BJ (cell line): ENCODE data around the gene HMGB3. TPM values are rescaled to one million over a fixed set of nuclear protein-coding genes. Genes with fewer than 3 reads are reported as not detected.
"Not testable (repeated sequence)": the region's sequence is repeated elsewhere in the genome, so short reads cannot be mapped to it uniquely, and the experiment has no call there.

ENCODE experiments used
- CTCF ChIA-PET: fragments of 350-600 bp; formaldehyde crosslinking; extraction: SDS; loops from one replicate; lab custom pipeline; 2021; ENCODE audit warnings: antibody characterized with exemption, inconsistent platforms; lab: Yijun Ruan, JAX
- POLR2A ChIA-PET: fragments of 300-600 bp; sonication (Branson Sonifier 250); formaldehyde crosslinking; extraction: SDS; loops from one replicate; lab custom pipeline; 2021; ENCODE audit warnings: antibody characterized with exemption; lab: Charles Lee
- DNase-seq: peaks from one replicate; pipeline ENCODE4 v3.0.0-alpha.2; 2011; ENCODE audit warnings: low read depth
- H3K27me3 ChIP-seq: 2 replicates; pipeline ENCODE4 v1.6.0; 2011; ENCODE audit warnings: low read length; ENCODE audit not compliant: control insufficient read depth, insufficient read depth
- H3K36me3 ChIP-seq: 2 replicates; pipeline ENCODE4 v1.5.1; 2011; ENCODE audit warnings: low read length; ENCODE audit not compliant: control insufficient read depth, insufficient read depth
- H3K4me3 ChIP-seq: 2 replicates; pipeline ENCODE4 v1.5.1; 2011; ENCODE audit warnings: low read depth, mild to moderate bottlenecking, control low read depth, low read length
- CTCF ChIP-seq: IDR thresholded peaks from 2 replicates; pipeline ENCODE4 v1.5.1; 2011; ENCODE audit warnings: low read depth, mild to moderate bottlenecking, control low read depth, inconsistent platforms, low read length, moderate library complexity; ENCODE audit not compliant: insufficient read depth
- polyA plus RNA-seq: library from polyadenylated mRNA; depleted of rRNA; stranded (reverse); fragments of >200 nt; gene quantifications from 2 replicates; pipeline ENCODE4 v1.2.3, GENCODE V29; 2011

Gene HMGB3
- polyA plus RNA-seq, 1 experiment = 8.1 TPM

- Histone ChIP-seq H3K4me3 (peak overlapping the region; percentile 40), H3K27me3 (no peaks in the 10 kb centered on the region), H3K36me3 (no peaks in the 10 kb centered on the region)
- no peak for TF ChIP-seq CTCF
- CTCF ChIA-PET = no interaction called here
- DNase-seq = no peak
- POLR2A ChIA-PET = no interaction called here
These were observed 1.2 kb downstream of the HMGB3 start for GRCh38 chrX:150984169-150984824.

GRCh38 chrX:150987687-150988086, 4.6 kb downstream of the HMGB3 start:
- H3K36me3 ChIP-seq, DNase-seq, POLR2A ChIA-PET, CTCF ChIA-PET, H3K27me3 ChIP-seq, H3K4me3 ChIP-seq: not testable (repeated sequence)

GRCh38 chrX:150989420-150989819, 6.3 kb downstream of the HMGB3 start:
- no peaks in the 10 kb centered on the region for H3K36me3 ChIP-seq
- DNase-seq = no peak
- POLR2A ChIA-PET = no interaction called here
- TF ChIP-seq CTCF = no peak
- no peak overlapping the region for H3K4me3 ChIP-seq
- H3K27me3 ChIP-seq = no peaks in the 10 kb centered on the region
- CTCF ChIA-PET = interaction anchor here (0.7 to 1.9 kb wide), 2 partner anchors 14 to 218 kb away, joined by 4 to 7 read pairs; no protein-coding TSS in a partner anchor

GRCh38 chrX:150990910-150991309, 7.8 kb downstream of the HMGB3 start:
- Histone ChIP-seq H3K36me3 (no peaks in the 10 kb centered on the region), H3K4me3 (no peak overlapping the region), H3K27me3 (no peaks in the 10 kb centered on the region)
- ChIA-PET CTCF (interaction anchor here (1.9 kb wide), 1 partner anchor 219 kb away, joined by 7 read pairs; no protein-coding TSS in a partner anchor), POLR2A (no interaction called here)
- TF ChIP-seq CTCF = no peak
- DNase-seq = no peak

- ChIA-PET CTCF (no interaction called here), POLR2A (no interaction called here)
These were observed 17.8 kb downstream of the HMGB3 start for GRCh38 chrX:151000861-151001331.

More at GRCh38 chrX:151000861-151001331, 17.8 kb downstream of the HMGB3 start:
- DNase-seq = no peak
- H3K36me3 ChIP-seq = no peaks in the 10 kb centered on the region
- no peak overlapping the region for H3K4me3 ChIP-seq
- H3K27me3 ChIP-seq = no peaks in the 10 kb centered on the region
- no peak for TF ChIP-seq CTCF
